ENCODE measurements around the gene IGF1. TPM values are rescaled to one million over a fixed set of nuclear protein-coding genes. Genes with fewer than 3 reads are reported as not detected.

Gene IGF1
- under 0.01 TPM in 1 of 2 replicates, not detected in the other for total RNA-seq

GRCh38 chr12:102480406-102480805, at the start of gene IGF1:
TSS of gene IGF1 (minus strand) at chr12:102480563. CDS start at chr12:102480381, 182 bp downstream.

All from aortic smooth muscle cell (primary cell).